HL-60 (cell line): ENCODE results near the gene CCM2.

ENCODE experiments used
- CTCF ChIP-seq: IDR thresholded peaks from one replicate; pipeline ENCODE4 v1.5.1; 2011; ENCODE audit warnings: low read length, control low read depth, inconsistent platforms; ENCODE audit not compliant: insufficient read depth
- GABPA ChIP-seq: IDR thresholded peaks from 2 replicates; pipeline ENCODE4 v1.6.1; 2012; ENCODE audit warnings: low read depth
- POLR2AphosphoS5 ChIP-seq: IDR thresholded peaks from 2 replicates; pipeline ENCODE4 v1.6.1; 2012; ENCODE audit warnings: low read depth
- SPI1 ChIP-seq: IDR thresholded peaks from 2 replicates; pipeline ENCODE4 v1.6.1; 2012; ENCODE audit warnings: low read depth, mild to moderate bottlenecking, borderline replicate concordance

- TF ChIP-seq CTCF (no peak), POLR2AphosphoS5 (no peak), GABPA (no peak), SPI1 (peak; percentile 67; the same call in 1 of the 2 replicates)
Measured at GRCh38 chr7:44998153-44998871, 1.7 kb upstream of the CCM2 start.
